DOHH2 (cell line): ENCODE results near the gene TCP1.
A peak's percentile ranks its signal among the peaks of the same experiment; 100 is the strongest.

Source experiments
- H3F3A ChIP-seq: fragments of 200-600 bp; sonication (generic), shearing (Covaris generic); 2 replicates; pipeline ENCODE4 v1.6.0; 2016; ENCODE audit warnings: antibody characterized with exemption, mild to moderate bottlenecking; ENCODE audit not compliant: control insufficient read depth, insufficient read depth
- H3K27ac ChIP-seq: fragments of 200-600 bp; sonication (generic); 2 replicates; pipeline ENCODE4 v1.5.1; 2014; ENCODE audit warnings: low read depth, mild to moderate bottlenecking, low read length, moderate library complexity
- H3K27me3 ChIP-seq: fragments of 200-600 bp; sonication (generic); 2 replicates; pipeline ENCODE4 v1.6.1; 2014; ENCODE audit warnings: mild to moderate bottlenecking, low read length, mixed read lengths; ENCODE audit not compliant: control insufficient read depth
- H3K36me3 ChIP-seq: fragments of 200-600 bp; sonication (generic); 2 replicates; pipeline ENCODE4 v1.6.1; 2014; ENCODE audit warnings: mild to moderate bottlenecking, low read length, moderate library complexity, mixed read lengths; ENCODE audit not compliant: control insufficient read depth
- H3K4me1 ChIP-seq: fragments of 200-600 bp; sonication (generic); 2 replicates; pipeline ENCODE4 v1.6.1; 2014; ENCODE audit warnings: mild to moderate bottlenecking, low read length, mixed read lengths; ENCODE audit not compliant: control insufficient read depth
- H3K4me2 ChIP-seq: fragments of 200-600 bp; sonication (generic); 2 replicates; pipeline ENCODE4 v1.6.0; 2014; ENCODE audit warnings: mild to moderate bottlenecking, low read length, moderate library complexity
- H3K4me3 ChIP-seq: fragments of 200-600 bp; sonication (generic); 2 replicates; pipeline ENCODE4 v1.5.1; 2014; ENCODE audit warnings: mild to moderate bottlenecking, low read length, mixed read lengths
- H3K79me2 ChIP-seq: fragments of 200-600 bp; sonication (generic); 2 replicates; pipeline ENCODE4 v1.6.1; 2014; ENCODE audit warnings: mild to moderate bottlenecking, low read length, mixed read lengths; ENCODE audit not compliant: control insufficient read depth
- H3K9me2 ChIP-seq: fragments of 200-600 bp; sonication (generic); replicated peaks from 2 replicates; pipeline ENCODE4 v1.6.1; 2014; ENCODE audit warnings: mild to moderate bottlenecking, low read length, mixed read lengths; ENCODE audit not compliant: control insufficient read depth
- H3K9me3 ChIP-seq: fragments of 200-600 bp; sonication (generic); 2 replicates; pipeline ENCODE4 v1.6.1; 2014; ENCODE audit warnings: antibody characterized with exemption, low read length, mixed read lengths; ENCODE audit not compliant: control insufficient read depth, insufficient read depth
- H4K20me1 ChIP-seq: fragments of 200-600 bp; sonication (generic); 2 replicates; pipeline ENCODE4 v1.6.0; 2014; ENCODE audit warnings: low read depth, mild to moderate bottlenecking, antibody characterized with exemption, low read length, moderate library complexity; ENCODE audit not compliant: control insufficient read depth, insufficient read depth
- EZH2phosphoT487 ChIP-seq: fragments of 200-600 bp; sonication (generic); IDR thresholded peaks from 2 replicates; pipeline ENCODE4 v1.6.1; 2017; ENCODE audit warnings: borderline replicate concordance, mild to moderate bottlenecking, antibody characterized with exemption, low read length, moderate library complexity, mixed read lengths
- TF ChIP-seq, protein P1 (sequence below): fragments of 200-600 bp; sonication (generic); IDR thresholded peaks from one replicate; pipeline ENCODE4 v1.5.1; 2014; ENCODE audit warnings: antibody characterized with exemption, mild to moderate bottlenecking, low read depth, low read length; ENCODE audit not compliant: poor library complexity, severe bottlenecking

The TCP1 gene

DNA sequence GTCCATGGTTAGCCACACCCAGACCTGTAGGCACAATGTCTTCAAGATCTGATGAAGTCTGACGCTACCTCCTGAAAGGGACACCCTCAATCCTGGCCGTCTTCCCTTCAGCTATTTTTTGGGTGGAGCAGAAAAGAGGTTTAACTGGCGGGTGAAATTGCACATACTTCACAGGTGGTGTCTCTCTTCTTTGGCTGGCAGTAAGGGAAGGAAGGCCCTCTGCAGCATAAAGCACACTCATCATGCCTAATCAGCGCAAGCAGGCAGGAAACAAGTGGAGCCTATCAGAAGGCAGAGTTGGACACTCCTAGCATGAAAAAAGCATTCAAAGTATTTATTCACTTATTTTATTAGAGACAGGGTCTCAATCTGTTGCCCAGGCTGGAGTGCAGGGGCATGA is 43.5 kb upstream of the TCP1 start:
- H4K20me1 ChIP-seq = no peaks in the 10 kb centered on the region
- H3K9me3 ChIP-seq = no peaks in the 10 kb centered on the region
- H3K27ac ChIP-seq = no peak overlapping the region
- H3K4me2 ChIP-seq = no peak overlapping the region
- no peaks in the 10 kb centered on the region for H3F3A ChIP-seq
- no peak for TF ChIP-seq EZH2phosphoT487
- TF ChIP-seq, protein P1, sequence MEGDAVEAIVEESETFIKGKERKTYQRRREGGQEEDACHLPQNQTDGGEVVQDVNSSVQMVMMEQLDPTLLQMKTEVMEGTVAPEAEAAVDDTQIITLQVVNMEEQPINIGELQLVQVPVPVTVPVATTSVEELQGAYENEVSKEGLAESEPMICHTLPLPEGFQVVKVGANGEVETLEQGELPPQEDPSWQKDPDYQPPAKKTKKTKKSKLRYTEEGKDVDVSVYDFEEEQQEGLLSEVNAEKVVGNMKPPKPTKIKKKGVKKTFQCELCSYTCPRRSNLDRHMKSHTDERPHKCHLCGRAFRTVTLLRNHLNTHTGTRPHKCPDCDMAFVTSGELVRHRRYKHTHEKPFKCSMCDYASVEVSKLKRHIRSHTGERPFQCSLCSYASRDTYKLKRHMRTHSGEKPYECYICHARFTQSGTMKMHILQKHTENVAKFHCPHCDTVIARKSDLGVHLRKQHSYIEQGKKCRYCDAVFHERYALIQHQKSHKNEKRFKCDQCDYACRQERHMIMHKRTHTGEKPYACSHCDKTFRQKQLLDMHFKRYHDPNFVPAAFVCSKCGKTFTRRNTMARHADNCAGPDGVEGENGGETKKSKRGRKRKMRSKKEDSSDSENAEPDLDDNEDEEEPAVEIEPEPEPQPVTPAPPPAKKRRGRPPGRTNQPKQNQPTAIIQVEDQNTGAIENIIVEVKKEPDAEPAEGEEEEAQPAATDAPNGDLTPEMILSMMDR = no peak
- H3K36me3 ChIP-seq = no peaks in the 10 kb centered on the region
- no peaks in the 10 kb centered on the region for H3K9me2 ChIP-seq
- peaks cover under 1% of the 10 kb centered on the region; the same call in 1 of the 2 replicates for H3K27me3 ChIP-seq
- H3K4me3 ChIP-seq = no peak overlapping the region
- peaks cover 46% of the 10 kb centered on the region for H3K4me1 ChIP-seq
- no peaks in the 10 kb centered on the region for H3K79me2 ChIP-seq

DNA sequence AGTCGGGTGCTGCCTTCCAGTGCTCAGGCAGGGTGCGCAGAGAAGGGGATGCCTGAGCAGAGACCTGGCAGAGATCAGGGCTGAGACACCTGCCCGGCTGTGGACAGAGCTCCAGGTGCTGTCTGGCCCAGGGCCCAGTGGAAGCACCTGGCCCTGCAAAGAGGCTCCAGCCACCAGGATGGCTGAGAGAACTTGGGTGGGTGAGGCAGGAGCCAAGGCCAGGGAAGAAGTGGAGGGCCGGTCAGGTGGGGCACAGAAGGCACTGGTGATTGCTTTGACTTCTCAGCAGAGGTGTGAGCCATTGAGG is 41.9 kb upstream of the TCP1 start:
- Histone ChIP-seq H3K36me3 (no peaks in the 10 kb centered on the region), H3K4me2 (no peak overlapping the region), H3K79me2 (no peaks in the 10 kb centered on the region), H3K4me1 (peaks cover 46% of the 10 kb centered on the region), H3F3A (no peaks in the 10 kb centered on the region), H4K20me1 (no peaks in the 10 kb centered on the region), H3K4me3 (no peak overlapping the region), H3K27ac (no peak overlapping the region), H3K9me3 (no peaks in the 10 kb centered on the region), H3K27me3 (no peaks in the 10 kb centered on the region), H3K9me2 (no peaks in the 10 kb centered on the region)
- no peak for TF ChIP-seq EZH2phosphoT487
- TF ChIP-seq, protein P1 = no peak

- Histone ChIP-seq H3K36me3 (no peaks in the 10 kb centered on the region), H3K9me2 (no peaks in the 10 kb centered on the region), H3K79me2 (no peaks in the 10 kb centered on the region), H3K4me2 (peak overlapping the region; percentile 54; the same call in 1 of the 2 replicates), H3K27me3 (no peaks in the 10 kb centered on the region), H3K27ac (no peak overlapping the region), H3K4me3 (no peak overlapping the region), H3F3A (no peaks in the 10 kb centered on the region), H3K4me1 (peaks cover 46% of the 10 kb centered on the region), H3K9me3 (no peaks in the 10 kb centered on the region), H4K20me1 (no peaks in the 10 kb centered on the region)
- TF ChIP-seq EZH2phosphoT487 = no peak
- TF ChIP-seq, protein P1 = no peak
Observed at GRCh38 chr6:159830501-159831372, 41.3 kb upstream of the TCP1 start.
